SIG-M5 treated with dmso at 0.1 percent for 504 hours (cell line): ENCODE measurements around the gene GPR137C.

Experiments
- DNase-seq: peaks from one replicate; lab custom pipeline; 2025; ENCODE audit not compliant: unreplicated experiment; lab: John Stamatoyannopoulos, UW

The GPR137C gene

GRCh38 chr14:52661314-52661713 is 108.7 kb downstream of the GPR137C start:
- DNase-seq, result no peak

DNA sequence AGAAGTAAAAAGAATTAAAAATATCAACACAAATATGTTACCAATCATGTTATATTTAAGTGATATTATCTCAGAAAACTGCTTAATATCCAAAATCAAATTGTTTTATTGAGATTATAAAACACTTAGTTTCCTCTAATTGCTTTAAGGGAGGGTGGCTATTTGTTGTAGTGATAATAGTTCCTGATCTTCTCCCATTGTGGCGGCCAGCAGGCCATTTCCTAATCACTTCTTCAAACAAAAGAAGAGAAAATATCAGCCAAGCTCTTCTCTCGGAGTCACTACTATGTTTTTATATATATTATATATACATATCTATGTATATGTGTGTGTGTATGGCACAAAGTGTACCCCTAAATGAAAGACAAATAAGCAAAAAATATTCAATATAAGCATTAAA is 111.2 kb downstream of the GPR137C start:
- DNase-seq, result no peak

DNA sequence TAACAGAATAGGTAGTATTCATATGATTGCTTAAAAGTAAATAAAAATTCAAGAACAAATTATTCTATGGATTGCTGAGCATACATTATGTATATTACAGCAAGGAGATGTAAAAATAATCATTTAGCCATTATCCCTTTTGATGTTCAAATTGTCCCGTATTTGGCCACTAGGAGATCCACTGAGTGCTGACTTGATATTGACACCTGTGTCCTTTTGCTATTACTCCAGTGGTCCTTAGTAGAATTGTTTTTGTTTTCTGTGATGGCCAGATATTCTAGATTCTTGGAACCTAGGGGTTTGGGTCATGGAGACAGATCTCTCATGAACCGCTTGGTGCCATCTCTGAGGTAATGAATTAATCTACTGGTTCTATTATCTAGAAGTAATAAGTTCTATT is 126.0 kb downstream of the GPR137C start:
- DNase-seq, result no peak

DNA sequence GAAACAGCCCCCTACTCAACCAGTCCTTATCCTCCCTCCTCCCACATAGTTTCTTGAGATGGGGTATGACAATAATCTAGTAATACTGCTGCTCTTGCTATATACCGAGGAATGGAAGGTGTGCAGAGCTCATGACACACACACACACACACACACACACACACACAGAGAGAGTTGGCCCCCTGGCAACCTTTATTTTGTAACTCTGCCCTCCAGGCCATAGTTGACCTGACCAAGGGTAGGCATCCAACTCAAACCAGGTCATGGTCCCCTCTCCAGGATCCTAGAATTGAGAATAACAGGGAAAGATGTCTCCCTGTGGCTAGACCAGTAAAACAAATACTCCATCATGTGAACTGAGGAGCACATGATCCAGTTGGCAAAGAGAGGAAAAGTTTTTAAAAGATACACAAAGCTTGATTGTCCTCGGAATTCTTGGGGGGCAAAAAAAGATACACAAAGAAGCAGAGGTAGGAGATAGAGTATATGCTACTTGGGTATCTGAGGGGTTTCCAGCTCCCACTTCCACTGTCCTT is 131.4 kb downstream of the GPR137C start:
- DNase-seq, result no peak

GRCh38 chr14:52686176-52686575 is 133.5 kb downstream of the GPR137C start:
- no peak for DNase-seq
